HepG2 (cell line): ENCODE data around the gene RASL10A. TPM values are rescaled to one million over a fixed set of nuclear protein-coding genes. Genes with fewer than 3 reads are reported as not detected.

Source experiments
- ATAC-seq: fragments of 200-7000 bp; cut with Tn5 transposase; 3 replicates; pipeline ENCODE4 v1.9.1; 2020; ENCODE audit warnings: mild to moderate bottlenecking, moderate library complexity
- BruUV-seq: library from RNA; stranded (reverse); fragments of 400-500 nt; replicated peaks from 2 replicates; lab custom pipeline; 2021; lab: Mats Ljungman, UMichigan
- CTCF ChIA-PET: fragments of 300-600 bp; formaldehyde crosslinking; extraction: SDS; loops from one replicate; lab custom pipeline; 2021; ENCODE audit warnings: low total read pairs, inconsistent platforms, low intra/inter-chr PET ratio; lab: Yijun Ruan, JAX
- POLR2A ChIA-PET: fragments of 350-600 bp; sonication (Branson Sonifier 250); formaldehyde crosslinking; loops from one replicate; lab custom pipeline; 2020; ENCODE audit warnings: antibody characterized with exemption, inconsistent platforms; lab: Yijun Ruan, JAX
- DNase-seq: peaks from one replicate; pipeline ENCODE4 v3.0.0-alpha.2; 2015; ENCODE audit warnings: low spot score
- FAIRE-seq: peaks from 3 replicates; lab custom pipeline; 2011; peaks lifted over from hg19 to GRCh38; lab: Jason Lieb, UNC
- H2AFZ ChIP-seq: one replicate; pipeline ENCODE4 v1.6.1; 2011; ENCODE audit warnings: low read length, inconsistent platforms
- H3K27ac ChIP-seq: fragments of 300-600 bp; 3 replicates; pipeline ENCODE4 v1.8.0; 2011; ENCODE audit warnings: mixed run types, mild to moderate bottlenecking, mixed read lengths, low read length, inconsistent platforms; ENCODE audit not compliant: insufficient read depth; ENCODE audit errors: extremely low read length
- H3K27me3 ChIP-seq, 2 experiments: fragments of 200-600 bp in 1 of 2; 2 replicates in 1 of 2; 3 replicates in 1 of 2; pipeline versions ENCODE4 v1.6.0 to v1.8.0; 2011; ENCODE audit warnings: low read length in 2 of 2, mild to moderate bottlenecking in 2 of 2, moderate library complexity in 2 of 2, inconsistent platforms in 1 of 2; ENCODE audit not compliant: insufficient read depth in 2 of 2, control insufficient read depth in 1 of 2
- H3K36me3 ChIP-seq, 2 experiments: fragments of 200-600 bp in 1 of 2; replicated peaks in 1 of 2; 2 replicates in 1 of 2; 3 replicates in 1 of 2; pipeline versions ENCODE4 v1.5.1 to v1.8.0; 2011; ENCODE audit warnings: low read length in 2 of 2, inconsistent platforms in 1 of 2; ENCODE audit not compliant: insufficient read depth in 2 of 2, control insufficient read depth in 1 of 2
- H3K4me1 ChIP-seq: 2 replicates; pipeline ENCODE4 v1.5.1; 2012; ENCODE audit warnings: low read length, inconsistent platforms; ENCODE audit not compliant: insufficient read depth
- H3K4me2 ChIP-seq: 2 replicates; pipeline ENCODE4 v1.6.0; 2011; ENCODE audit warnings: low read depth, low read length, inconsistent platforms
- H3K4me3 ChIP-seq, 3 experiments: fragments of 200-600 bp in 1 of 3; sonication (generic), shearing (Covaris generic) in 1 of 3; replicated peaks in 1 of 3; 2 replicates each; pipeline ENCODE4 v1.5.1; 2011 to 2016; ENCODE audit warnings: low read length in 3 of 3, inconsistent platforms in 2 of 3, low read depth in 2 of 3, mild to moderate bottlenecking in 2 of 3, control low read depth in 1 of 3, mixed read lengths in 1 of 3; ENCODE audit not compliant: insufficient read depth in 1 of 3
- H3K79me2 ChIP-seq: one replicate; pipeline ENCODE4 v1.6.1; 2011; ENCODE audit warnings: low read length, inconsistent platforms; ENCODE audit not compliant: insufficient read depth
- H3K9ac ChIP-seq: 2 replicates; pipeline ENCODE4 v1.6.0; 2011; ENCODE audit warnings: mild to moderate bottlenecking, low read depth, low read length, inconsistent platforms; ENCODE audit not compliant: insufficient read depth
- H3K9me3 ChIP-seq: 2 replicates; pipeline ENCODE4 v1.5.1; 2012; ENCODE audit warnings: mild to moderate bottlenecking, low read length
- H4K20me1 ChIP-seq: 2 replicates; pipeline ENCODE4 v1.6.0; 2011; ENCODE audit warnings: inconsistent platforms, mild to moderate bottlenecking, low read length, moderate library complexity; ENCODE audit not compliant: insufficient read depth
- WGBS: methylation state at CpG from one replicate; pipeline ENCODE4 v1.1.6; 2017; ENCODE audit warnings: low lambda C conversion rate; 5-methylcytosine and 5-hydroxymethylcytosine counted together
- in situ Hi-C: cut with HindIII; loops from 2 replicates; pipeline ENCODE4 v1.10.0; 2017; ENCODE audit warnings: low pct_unique_long_range_greater_than_20kb; ENCODE audit not compliant: extremely low pct_ligation_motif_present
- intact Hi-C: fragments of 100-400 bp; cut with micrococcal nuclease; formaldehyde crosslinking; loops from one replicate; pipeline ENCODE4 v1.10.0; 2022; ENCODE audit not compliant: unreplicated experiment
- polyA plus RNA-seq, 8 experiments: library from polyadenylated mRNA; depleted of rRNA in 3 of 8; stranded (reverse) in 7 of 8; unstranded in 1 of 8; fragments of >200 nt; fragmentation: Illumina TruSeq in 4 of 8; extraction: Trizol in 4 of 8; gene quantifications; 2 replicates each; pipeline versions ENCODE4 v1.2.1 to v1.2.3, GENCODE V29; 2011 to 2016; ENCODE audit warnings: low read depth in 4 of 8, missing spikeins in 1 of 8, mixed read lengths in 1 of 8; ENCODE audit not compliant: insufficient read depth in 1 of 8
- total RNA-seq, 5 experiments: library from RNA; depleted of rRNA; stranded (reverse); fragments of >200 nt; fragmentation: Illumina TruSeq; extraction: Trizol; gene quantifications; 2 replicates each; pipeline ENCODE4 v1.2.3, GENCODE V29; 2016; ENCODE audit warnings: low read depth in 1 of 5
- TF ChIP-seq, protein P1 (sequence below): sonication (generic); formaldehyde crosslinking; IDR thresholded peaks from 2 replicates; pipeline ENCODE4 v1.8.1; 2022; ENCODE audit warnings: low read depth, mild to moderate bottlenecking, missing genetic modification reagents
- TF ChIP-seq, protein P2 (sequence below): sonication (generic); formaldehyde crosslinking; IDR thresholded peaks from 2 replicates; pipeline ENCODE4 v1.4.0; 2020; ENCODE audit warnings: mild to moderate bottlenecking, missing genetic modification reagents
- TF ChIP-seq, protein P3 (sequence below): sonication (generic); IDR thresholded peaks from 2 replicates; pipeline ENCODE4 v1.6.1; 2016; ENCODE audit warnings: low read depth, borderline replicate concordance

Gene RASL10A
- total and polyA plus RNA-seq, 2 of the 13 experiments (the other 11 are each of a cell fraction or from before 2014, with no cell fraction given) = 0.05 to 0.22 TPM

DNA sequence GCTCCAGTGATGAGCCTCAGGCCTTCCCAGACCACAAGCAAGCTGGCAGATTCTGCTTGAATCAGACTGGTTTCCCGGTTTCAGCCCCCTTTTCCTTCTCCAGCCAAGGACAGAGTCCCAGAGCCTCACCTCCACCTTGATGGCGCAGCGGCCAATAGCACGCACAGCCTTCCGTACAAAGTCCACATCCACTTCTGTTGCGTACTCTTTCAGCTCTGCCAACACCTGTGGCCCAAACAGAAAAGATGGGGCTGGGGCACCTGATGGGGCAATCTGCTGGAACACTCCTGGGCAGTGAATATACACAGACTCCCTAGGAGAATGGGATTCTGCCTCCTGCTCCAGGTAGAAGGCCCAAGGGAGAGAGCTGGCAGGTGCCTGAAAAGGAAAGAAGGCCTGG lies 35.5 kb upstream of the RASL10A start:
- H3K4me1 ChIP-seq = no peaks in the 10 kb centered on the region; the same call in 1 of the 2 replicates
- no peaks in the 10 kb centered on the region for H3K79me2 ChIP-seq
- intact Hi-C loops = no loop called here
- no peak for DNase-seq
- no TSS peak for BruUV-seq
- TF ChIP-seq, protein P1, sequence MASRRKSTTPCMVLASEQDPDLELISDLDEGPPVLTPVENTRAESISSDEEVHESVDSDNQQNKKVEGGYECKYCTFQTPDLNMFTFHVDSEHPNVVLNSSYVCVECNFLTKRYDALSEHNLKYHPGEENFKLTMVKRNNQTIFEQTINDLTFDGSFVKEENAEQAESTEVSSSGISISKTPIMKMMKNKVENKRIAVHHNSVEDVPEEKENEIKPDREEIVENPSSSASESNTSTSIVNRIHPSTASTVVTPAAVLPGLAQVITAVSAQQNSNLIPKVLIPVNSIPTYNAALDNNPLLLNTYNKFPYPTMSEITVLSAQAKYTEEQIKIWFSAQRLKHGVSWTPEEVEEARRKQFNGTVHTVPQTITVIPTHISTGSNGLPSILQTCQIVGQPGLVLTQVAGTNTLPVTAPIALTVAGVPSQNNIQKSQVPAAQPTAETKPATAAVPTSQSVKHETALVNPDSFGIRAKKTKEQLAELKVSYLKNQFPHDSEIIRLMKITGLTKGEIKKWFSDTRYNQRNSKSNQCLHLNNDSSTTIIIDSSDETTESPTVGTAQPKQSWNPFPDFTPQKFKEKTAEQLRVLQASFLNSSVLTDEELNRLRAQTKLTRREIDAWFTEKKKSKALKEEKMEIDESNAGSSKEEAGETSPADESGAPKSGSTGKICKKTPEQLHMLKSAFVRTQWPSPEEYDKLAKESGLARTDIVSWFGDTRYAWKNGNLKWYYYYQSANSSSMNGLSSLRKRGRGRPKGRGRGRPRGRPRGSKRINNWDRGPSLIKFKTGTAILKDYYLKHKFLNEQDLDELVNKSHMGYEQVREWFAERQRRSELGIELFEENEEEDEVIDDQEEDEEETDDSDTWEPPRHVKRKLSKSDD (CRISPR knock-in tag) = no peak
- TF ChIP-seq, protein P2, sequence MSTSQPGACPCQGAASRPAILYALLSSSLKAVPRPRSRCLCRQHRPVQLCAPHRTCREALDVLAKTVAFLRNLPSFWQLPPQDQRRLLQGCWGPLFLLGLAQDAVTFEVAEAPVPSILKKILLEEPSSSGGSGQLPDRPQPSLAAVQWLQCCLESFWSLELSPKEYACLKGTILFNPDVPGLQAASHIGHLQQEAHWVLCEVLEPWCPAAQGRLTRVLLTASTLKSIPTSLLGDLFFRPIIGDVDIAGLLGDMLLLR (CRISPR knock-in tag) = no peak
- TF ChIP-seq, protein P3, sequence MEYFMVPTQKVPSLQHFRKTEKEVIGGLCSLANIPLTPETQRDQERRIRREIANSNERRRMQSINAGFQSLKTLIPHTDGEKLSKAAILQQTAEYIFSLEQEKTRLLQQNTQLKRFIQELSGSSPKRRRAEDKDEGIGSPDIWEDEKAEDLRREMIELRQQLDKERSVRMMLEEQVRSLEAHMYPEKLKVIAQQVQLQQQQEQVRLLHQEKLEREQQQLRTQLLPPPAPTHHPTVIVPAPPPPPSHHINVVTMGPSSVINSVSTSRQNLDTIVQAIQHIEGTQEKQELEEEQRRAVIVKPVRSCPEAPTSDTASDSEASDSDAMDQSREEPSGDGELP = no peak
- ATAC-seq = no peak
- 97% methylated on average over 6 of the region's 6 CpGs for WGBS
- POLR2A ChIA-PET = no interaction called here
- no peaks in the 10 kb centered on the region for H3K9me3 ChIP-seq
- H2AFZ ChIP-seq = no peak overlapping the region
- no peak for FAIRE-seq
- CTCF ChIA-PET = no interaction called here
- H3K4me2 ChIP-seq = no peak overlapping the region
- no peaks in the 10 kb centered on the region for H3K27me3 ChIP-seq
- H4K20me1 ChIP-seq = no peaks in the 10 kb centered on the region
- in situ Hi-C loops = no loop called here
- no peak overlapping the region for H3K9ac ChIP-seq
- no peak overlapping the region for H3K4me3 ChIP-seq
- peaks cover 21 to 76% of the 10 kb centered on the region in 2 experiments for H3K36me3 ChIP-seq
- H3K27ac ChIP-seq = no peak overlapping the region
